HepG2 (cell line): Measurements from ENCODE around the gene RNF123. TPM values are rescaled to one million over a fixed set of nuclear protein-coding genes. Genes with fewer than 3 reads are reported as not detected.
"Not testable (repeated sequence)": the region's sequence is repeated elsewhere in the genome, so short reads cannot be mapped to it uniquely, and the experiment has no call there.

Source experiments
- ATAC-seq: fragments of 200-7000 bp; cut with Tn5 transposase; 3 replicates; pipeline ENCODE4 v1.9.1; 2020; ENCODE audit warnings: mild to moderate bottlenecking, moderate library complexity
- BruUV-seq: library from RNA; stranded (reverse); fragments of 400-500 nt; replicated peaks from 2 replicates; lab custom pipeline; 2021; lab: Mats Ljungman, UMichigan
- CTCF ChIA-PET: fragments of 300-600 bp; formaldehyde crosslinking; extraction: SDS; loops from one replicate; lab custom pipeline; 2021; ENCODE audit warnings: low total read pairs, inconsistent platforms, low intra/inter-chr PET ratio; lab: Yijun Ruan, JAX
- POLR2A ChIA-PET: fragments of 350-600 bp; sonication (Branson Sonifier 250); formaldehyde crosslinking; loops from one replicate; lab custom pipeline; 2020; ENCODE audit warnings: antibody characterized with exemption, inconsistent platforms; lab: Yijun Ruan, JAX
- DNase-seq: peaks from one replicate; pipeline ENCODE4 v3.0.0-alpha.2; 2015; ENCODE audit warnings: low spot score
- FAIRE-seq: peaks from 3 replicates; lab custom pipeline; 2011; peaks lifted over from hg19 to GRCh38; lab: Jason Lieb, UNC
- H2AFZ ChIP-seq: one replicate; pipeline ENCODE4 v1.6.1; 2011; ENCODE audit warnings: low read length, inconsistent platforms
- H3K27ac ChIP-seq: fragments of 300-600 bp; 3 replicates; pipeline ENCODE4 v1.8.0; 2011; ENCODE audit warnings: mixed run types, mild to moderate bottlenecking, mixed read lengths, low read length, inconsistent platforms; ENCODE audit not compliant: insufficient read depth; ENCODE audit errors: extremely low read length
- H3K27me3 ChIP-seq, 2 experiments: fragments of 200-600 bp in 1 of 2; 2 replicates in 1 of 2; 3 replicates in 1 of 2; pipeline versions ENCODE4 v1.6.0 to v1.8.0; 2011; ENCODE audit warnings: low read length in 2 of 2, mild to moderate bottlenecking in 2 of 2, moderate library complexity in 2 of 2, inconsistent platforms in 1 of 2; ENCODE audit not compliant: insufficient read depth in 2 of 2, control insufficient read depth in 1 of 2
- H3K36me3 ChIP-seq, 2 experiments: fragments of 200-600 bp in 1 of 2; replicated peaks in 1 of 2; 2 replicates in 1 of 2; 3 replicates in 1 of 2; pipeline versions ENCODE4 v1.5.1 to v1.8.0; 2011; ENCODE audit warnings: low read length in 2 of 2, inconsistent platforms in 1 of 2; ENCODE audit not compliant: insufficient read depth in 2 of 2, control insufficient read depth in 1 of 2
- H3K4me1 ChIP-seq: 2 replicates; pipeline ENCODE4 v1.5.1; 2012; ENCODE audit warnings: low read length, inconsistent platforms; ENCODE audit not compliant: insufficient read depth
- H3K4me2 ChIP-seq: 2 replicates; pipeline ENCODE4 v1.6.0; 2011; ENCODE audit warnings: low read depth, low read length, inconsistent platforms
- H3K4me3 ChIP-seq, 3 experiments: fragments of 200-600 bp in 1 of 3; sonication (generic), shearing (Covaris generic) in 1 of 3; replicated peaks in 1 of 3; 2 replicates each; pipeline ENCODE4 v1.5.1; 2011 to 2016; ENCODE audit warnings: low read length in 3 of 3, inconsistent platforms in 2 of 3, low read depth in 2 of 3, mild to moderate bottlenecking in 2 of 3, control low read depth in 1 of 3, mixed read lengths in 1 of 3; ENCODE audit not compliant: insufficient read depth in 1 of 3
- H3K79me2 ChIP-seq: one replicate; pipeline ENCODE4 v1.6.1; 2011; ENCODE audit warnings: low read length, inconsistent platforms; ENCODE audit not compliant: insufficient read depth
- H3K9ac ChIP-seq: 2 replicates; pipeline ENCODE4 v1.6.0; 2011; ENCODE audit warnings: mild to moderate bottlenecking, low read depth, low read length, inconsistent platforms; ENCODE audit not compliant: insufficient read depth
- H3K9me3 ChIP-seq: 2 replicates; pipeline ENCODE4 v1.5.1; 2012; ENCODE audit warnings: mild to moderate bottlenecking, low read length
- H4K20me1 ChIP-seq: 2 replicates; pipeline ENCODE4 v1.6.0; 2011; ENCODE audit warnings: inconsistent platforms, mild to moderate bottlenecking, low read length, moderate library complexity; ENCODE audit not compliant: insufficient read depth
- AGO1 ChIP-seq: fragments of 200-400 bp; formaldehyde crosslinking; IDR thresholded peaks from 2 replicates; pipeline ENCODE4 v1.6.1; 2017; ENCODE audit warnings: mild to moderate bottlenecking, low read depth, low read length, moderate library complexity; ENCODE audit not compliant: poor library complexity, severe bottlenecking
- POLR2A ChIP-seq, 2 experiments: IDR thresholded peaks; 2 replicates each; pipeline ENCODE4 v1.6.1; 2011; ENCODE audit warnings: low read depth in 2 of 2, low read length in 2 of 2, mild to moderate bottlenecking in 1 of 2, moderate library complexity in 1 of 2; ENCODE audit not compliant: insufficient read depth in 1 of 2
- POLR2G ChIP-seq: fragments of 200-400 bp; formaldehyde crosslinking; IDR thresholded peaks from 2 replicates; pipeline ENCODE4 v1.6.1; 2018; ENCODE audit warnings: mild to moderate bottlenecking, low read depth, low read length, moderate library complexity
- RBFOX2 ChIP-seq: fragments of 200-400 bp; formaldehyde crosslinking; IDR thresholded peaks from 2 replicates; pipeline ENCODE4 v1.6.1; 2017; ENCODE audit warnings: low read depth, mild to moderate bottlenecking, low read length
- WGBS: methylation state at CpG from one replicate; pipeline ENCODE4 v1.1.6; 2017; ENCODE audit warnings: low lambda C conversion rate; 5-methylcytosine and 5-hydroxymethylcytosine counted together
- in situ Hi-C: cut with HindIII; loops from 2 replicates; pipeline ENCODE4 v1.10.0; 2017; ENCODE audit warnings: low pct_unique_long_range_greater_than_20kb; ENCODE audit not compliant: extremely low pct_ligation_motif_present
- intact Hi-C: fragments of 100-400 bp; cut with micrococcal nuclease; formaldehyde crosslinking; loops from one replicate; pipeline ENCODE4 v1.10.0; 2022; ENCODE audit not compliant: unreplicated experiment
- polyA plus RNA-seq, 8 experiments: library from polyadenylated mRNA; depleted of rRNA in 3 of 8; stranded (reverse) in 7 of 8; unstranded in 1 of 8; fragments of >200 nt; fragmentation: Illumina TruSeq in 4 of 8; extraction: Trizol in 4 of 8; gene quantifications; 2 replicates each; pipeline versions ENCODE4 v1.2.1 to v1.2.3, GENCODE V29; 2011 to 2016; ENCODE audit warnings: low read depth in 4 of 8, missing spikeins in 1 of 8, mixed read lengths in 1 of 8; ENCODE audit not compliant: insufficient read depth in 1 of 8
- total RNA-seq, 5 experiments: library from RNA; depleted of rRNA; stranded (reverse); fragments of >200 nt; fragmentation: Illumina TruSeq; extraction: Trizol; gene quantifications; 2 replicates each; pipeline ENCODE4 v1.2.3, GENCODE V29; 2016; ENCODE audit warnings: low read depth in 1 of 5
- TF ChIP-seq, protein P1 (sequence below): sonication (generic); formaldehyde crosslinking; IDR thresholded peaks from 2 replicates; pipeline ENCODE4 v1.4.0; 2020; ENCODE audit warnings: missing genetic modification reagents
- TF ChIP-seq, protein P2 (sequence below): sonication (generic); formaldehyde crosslinking; IDR thresholded peaks from 2 replicates; pipeline ENCODE4 v1.4.0; 2020; ENCODE audit warnings: missing genetic modification reagents

The RNF123 gene
- total and polyA plus RNA-seq, 2 of the 13 experiments (the other 11 are each of a cell fraction or from before 2014, with no cell fraction given): 29.9 to 82.2 TPM

DNA sequence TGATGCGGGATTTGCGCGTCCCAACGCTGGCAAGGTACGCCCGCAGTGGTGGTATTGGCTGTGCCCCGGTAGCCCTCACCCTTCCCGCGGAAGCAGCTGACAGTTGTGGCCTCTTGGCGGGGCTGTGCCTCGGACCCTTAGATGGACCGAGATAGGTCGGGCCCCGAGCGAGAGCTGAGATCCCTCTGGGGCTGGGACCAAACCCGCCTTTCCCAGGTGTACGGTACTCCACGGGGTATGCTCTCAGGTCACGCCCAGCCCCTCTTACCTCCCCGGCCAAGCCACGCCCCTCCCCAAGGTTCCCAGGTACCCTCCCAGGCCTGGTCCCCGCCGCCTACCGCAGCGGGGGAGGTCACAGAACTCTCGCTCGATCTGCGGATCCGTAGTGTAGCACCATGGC is 3.0 kb upstream of the RNF123 start:
- H3K27ac ChIP-seq, POLR2A ChIA-PET, intact Hi-C loops, CTCF ChIA-PET, H3K4me2 ChIP-seq, FAIRE-seq, ATAC-seq, DNase-seq, H3K27me3 ChIP-seq, BruUV-seq, H3K9ac ChIP-seq, H3K9me3 ChIP-seq, H3K4me3 ChIP-seq, H2AFZ ChIP-seq, in situ Hi-C loops: not testable (repeated sequence)
- peaks cover 12% of the 10 kb centered on the region; the same call in 1 of the 2 replicates for H4K20me1 ChIP-seq
- H3K79me2 ChIP-seq: peaks cover 32% of the 10 kb centered on the region
- H3K36me3 ChIP-seq: peaks cover 15 to 27% of the 10 kb centered on the region in 2 experiments
- peaks cover 49% of the 10 kb centered on the region for H3K4me1 ChIP-seq
- WGBS: 94% methylated on average over 19 of the region's 29 CpGs
- TF ChIP-seq AGO1: peak; percentile 43

DNA sequence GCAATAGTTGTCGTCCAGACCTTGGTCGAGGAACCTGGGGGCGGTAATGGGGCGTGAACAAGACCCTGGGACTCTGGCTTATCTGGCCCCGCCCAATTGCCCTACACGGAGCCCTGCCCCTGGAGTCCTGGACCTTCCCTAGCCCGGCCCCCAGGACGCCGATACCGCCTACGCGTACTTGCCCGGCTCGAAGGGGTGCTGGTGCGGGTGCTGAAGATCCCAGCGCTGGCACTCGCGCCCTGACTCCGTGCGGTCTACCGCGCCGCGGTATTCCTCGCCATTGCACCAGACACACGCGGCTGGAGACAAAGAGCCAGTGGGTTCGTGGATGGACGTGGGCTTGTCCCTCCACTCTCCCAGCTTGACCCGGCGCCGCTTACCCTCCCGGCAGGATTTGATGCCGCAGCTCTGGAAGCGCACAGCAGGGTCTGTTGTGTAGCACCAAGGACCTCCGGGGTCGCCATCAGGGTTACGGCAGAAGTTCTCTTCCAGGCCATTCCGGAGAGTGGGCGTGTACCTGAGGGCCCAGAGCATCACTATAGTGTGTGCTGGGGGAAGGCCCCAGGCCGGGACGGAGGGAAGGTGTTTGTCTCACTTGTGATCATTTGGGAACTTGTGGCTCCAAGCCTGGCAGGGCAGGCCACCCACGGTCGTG is 2.5 kb upstream of the RNF123 start:
- H2AFZ ChIP-seq, H3K27me3 ChIP-seq, DNase-seq, H3K9ac ChIP-seq, BruUV-seq, FAIRE-seq, H3K9me3 ChIP-seq, intact Hi-C loops, ATAC-seq, in situ Hi-C loops, CTCF ChIA-PET, POLR2A ChIA-PET, H3K27ac ChIP-seq: not testable (repeated sequence)
- Histone ChIP-seq H3K4me3 (peak overlapping the region in 1 of 3 experiments; percentile 89; a peak in 1 of 6 replicates), H3K4me2 (peak overlapping the region; percentile 96), H3K4me1 (peaks cover 53% of the 10 kb centered on the region), H4K20me1 (peaks cover 12% of the 10 kb centered on the region; the same call in 1 of the 2 replicates), H3K36me3 (peaks cover 13 to 24% of the 10 kb centered on the region in 2 experiments), H3K79me2 (peaks cover 34% of the 10 kb centered on the region)
- 97% methylated on average over 34 of the region's 44 CpGs for WGBS
- 0 out of 4 replicates have a peak, but pooled peaks of 1 of the 2 experiments have one; percentile 16 for TF ChIP-seq POLR2A (IDR thresholded peaks at IDR 0.05; ENCODE audit: insufficient read depth in 1 of 2, low read depth in 2 of 2, low read length in 2 of 2)
- TF ChIP-seq, protein P1, sequence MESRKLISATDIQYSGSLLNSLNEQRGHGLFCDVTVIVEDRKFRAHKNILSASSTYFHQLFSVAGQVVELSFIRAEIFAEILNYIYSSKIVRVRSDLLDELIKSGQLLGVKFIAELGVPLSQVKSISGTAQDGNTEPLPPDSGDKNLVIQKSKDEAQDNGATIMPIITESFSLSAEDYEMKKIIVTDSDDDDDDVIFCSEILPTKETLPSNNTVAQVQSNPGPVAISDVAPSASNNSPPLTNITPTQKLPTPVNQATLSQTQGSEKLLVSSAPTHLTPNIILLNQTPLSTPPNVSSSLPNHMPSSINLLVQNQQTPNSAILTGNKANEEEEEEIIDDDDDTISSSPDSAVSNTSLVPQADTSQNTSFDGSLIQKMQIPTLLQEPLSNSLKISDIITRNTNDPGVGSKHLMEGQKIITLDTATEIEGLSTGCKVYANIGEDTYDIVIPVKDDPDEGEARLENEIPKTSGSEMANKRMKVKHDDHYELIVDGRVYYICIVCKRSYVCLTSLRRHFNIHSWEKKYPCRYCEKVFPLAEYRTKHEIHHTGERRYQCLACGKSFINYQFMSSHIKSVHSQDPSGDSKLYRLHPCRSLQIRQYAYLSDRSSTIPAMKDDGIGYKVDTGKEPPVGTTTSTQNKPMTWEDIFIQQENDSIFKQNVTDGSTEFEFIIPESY (CRISPR knock-in tag): peak; percentile 57; the same call in 1 of the 2 replicates
- TF ChIP-seq, protein P2, sequence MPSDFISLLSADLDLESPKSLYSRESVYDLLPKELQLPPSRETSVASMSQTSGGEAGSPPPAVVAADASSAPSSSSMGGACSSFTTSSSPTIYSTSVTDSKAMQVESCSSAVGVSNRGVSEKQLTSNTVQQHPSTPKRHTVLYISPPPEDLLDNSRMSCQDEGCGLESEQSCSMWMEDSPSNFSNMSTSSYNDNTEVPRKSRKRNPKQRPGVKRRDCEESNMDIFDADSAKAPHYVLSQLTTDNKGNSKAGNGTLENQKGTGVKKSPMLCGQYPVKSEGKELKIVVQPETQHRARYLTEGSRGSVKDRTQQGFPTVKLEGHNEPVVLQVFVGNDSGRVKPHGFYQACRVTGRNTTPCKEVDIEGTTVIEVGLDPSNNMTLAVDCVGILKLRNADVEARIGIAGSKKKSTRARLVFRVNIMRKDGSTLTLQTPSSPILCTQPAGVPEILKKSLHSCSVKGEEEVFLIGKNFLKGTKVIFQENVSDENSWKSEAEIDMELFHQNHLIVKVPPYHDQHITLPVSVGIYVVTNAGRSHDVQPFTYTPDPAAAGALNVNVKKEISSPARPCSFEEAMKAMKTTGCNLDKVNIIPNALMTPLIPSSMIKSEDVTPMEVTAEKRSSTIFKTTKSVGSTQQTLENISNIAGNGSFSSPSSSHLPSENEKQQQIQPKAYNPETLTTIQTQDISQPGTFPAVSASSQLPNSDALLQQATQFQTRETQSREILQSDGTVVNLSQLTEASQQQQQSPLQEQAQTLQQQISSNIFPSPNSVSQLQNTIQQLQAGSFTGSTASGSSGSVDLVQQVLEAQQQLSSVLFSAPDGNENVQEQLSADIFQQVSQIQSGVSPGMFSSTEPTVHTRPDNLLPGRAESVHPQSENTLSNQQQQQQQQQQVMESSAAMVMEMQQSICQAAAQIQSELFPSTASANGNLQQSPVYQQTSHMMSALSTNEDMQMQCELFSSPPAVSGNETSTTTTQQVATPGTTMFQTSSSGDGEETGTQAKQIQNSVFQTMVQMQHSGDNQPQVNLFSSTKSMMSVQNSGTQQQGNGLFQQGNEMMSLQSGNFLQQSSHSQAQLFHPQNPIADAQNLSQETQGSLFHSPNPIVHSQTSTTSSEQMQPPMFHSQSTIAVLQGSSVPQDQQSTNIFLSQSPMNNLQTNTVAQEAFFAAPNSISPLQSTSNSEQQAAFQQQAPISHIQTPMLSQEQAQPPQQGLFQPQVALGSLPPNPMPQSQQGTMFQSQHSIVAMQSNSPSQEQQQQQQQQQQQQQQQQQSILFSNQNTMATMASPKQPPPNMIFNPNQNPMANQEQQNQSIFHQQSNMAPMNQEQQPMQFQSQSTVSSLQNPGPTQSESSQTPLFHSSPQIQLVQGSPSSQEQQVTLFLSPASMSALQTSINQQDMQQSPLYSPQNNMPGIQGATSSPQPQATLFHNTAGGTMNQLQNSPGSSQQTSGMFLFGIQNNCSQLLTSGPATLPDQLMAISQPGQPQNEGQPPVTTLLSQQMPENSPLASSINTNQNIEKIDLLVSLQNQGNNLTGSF (CRISPR knock-in tag): 0 out of 2 replicates have a peak, but pooled peaks have one; percentile 17
- peak; percentile 63 for TF ChIP-seq RBFOX2
- peak; percentile 86 for TF ChIP-seq AGO1
- TF ChIP-seq POLR2G: 0 out of 2 replicates have a peak, but pooled peaks have one; percentile 18
- TF ChIP-seq, all 625 proteins: peak for 6; not testable (repeated sequence) for 619
